Measurements from ENCODE around the gene CD101.

- TF ChIP-seq CTCF (IDR thresholded peaks at IDR 0.05) (no peak), POLR2A (IDR thresholded peaks at IDR 0.05) (no peak)
Observed at GRCh38 chr1:116991171-116991845, 10.3 kb upstream of the CD101 start.

Data from body of pancreas (tissue), 4 donors.